SK-N-SH treated with all-trans-retinoic acid at 6 μM for 48 hours (cell line): Measurements from ENCODE around the gene HADHA.

ENCODE experiments used
- CSRNP3 ChIP-seq: fragments of 250-450 bp; sonication (Bioruptor Pico); IDR thresholded peaks from 2 replicates; pipeline ENCODE4 v1.5.1; 2021; ENCODE audit warnings: mild to moderate bottlenecking, moderate library complexity
- ESRRG ChIP-seq: fragments of 250-450 bp; sonication (Bioruptor Pico); IDR thresholded peaks from 2 replicates; pipeline ENCODE4 v1.6.1; 2021; ENCODE audit warnings: mild to moderate bottlenecking
- GLIS3 ChIP-seq: fragments of 250-450 bp; sonication (Bioruptor Pico); IDR thresholded peaks from 2 replicates; pipeline ENCODE4 v1.5.0; 2020; ENCODE audit warnings: mild to moderate bottlenecking, moderate library complexity
- OSR1 ChIP-seq: fragments of 250-450 bp; sonication (Bioruptor Pico); IDR thresholded peaks from 2 replicates; pipeline ENCODE4 v1.8.0; 2022; ENCODE audit warnings: moderate library complexity, mild to moderate bottlenecking, inconsistent platforms
- PATZ1 ChIP-seq: fragments of 250-450 bp; sonication (Bioruptor Pico); IDR thresholded peaks from 2 replicates; pipeline ENCODE4 v1.8.0; 2020; ENCODE audit warnings: mild to moderate bottlenecking, moderate library complexity, borderline replicate concordance
- POU6F1 ChIP-seq: fragments of 250-450 bp; sonication (Bioruptor Pico); IDR thresholded peaks from 2 replicates; pipeline ENCODE4 v1.8.0; 2021; ENCODE audit warnings: low read depth, mild to moderate bottlenecking, moderate library complexity, borderline replicate concordance
- PPARA ChIP-seq: fragments of 250-450 bp; sonication (Bioruptor Pico); IDR thresholded peaks from 2 replicates; pipeline ENCODE4 v1.5.0; 2020; ENCODE audit warnings: mild to moderate bottlenecking, borderline replicate concordance
- TOX ChIP-seq: fragments of 250-450 bp; sonication (Bioruptor Pico); IDR thresholded peaks from 2 replicates; pipeline ENCODE4 v1.8.0; 2021; ENCODE audit warnings: mild to moderate bottlenecking, moderate library complexity, borderline replicate concordance
- ZFP3 ChIP-seq: fragments of 250-450 bp; sonication (Bioruptor Pico); IDR thresholded peaks from 2 replicates; pipeline ENCODE4 v1.5.0; 2020; ENCODE audit warnings: mild to moderate bottlenecking, moderate library complexity
- ZFP30 ChIP-seq: fragments of 450-650 bp; formaldehyde crosslinking; IDR thresholded peaks from 2 replicates; pipeline ENCODE4 v1.5.0; 2022; ENCODE audit warnings: mild to moderate bottlenecking, moderate library complexity
- ZNF70 ChIP-seq: fragments of 450-650 bp; formaldehyde crosslinking; IDR thresholded peaks from 2 replicates; pipeline ENCODE4 v1.5.0; 2020; ENCODE audit warnings: mild to moderate bottlenecking, moderate library complexity

GRCh38 chr2:26177122-26177521 lies 67.3 kb downstream of the HADHA start:
- TF ChIP-seq PATZ1 (CRISPR knock-in tag) (no peak), GLIS3 (no peak), TOX (CRISPR knock-in tag) (no peak), ESRRG (CRISPR knock-in tag) (no peak), ZNF70 (CRISPR knock-in tag) (no peak), PPARA (CRISPR knock-in tag) (no peak), ZFP30 (CRISPR knock-in tag) (no peak), ZFP3 (no peak), OSR1 (CRISPR knock-in tag) (no peak), POU6F1 (CRISPR knock-in tag) (no peak), CSRNP3 (no peak)
